HG02870 (cell line): ENCODE measurements around the gene OPA3.

Experiments used
- ATAC-seq: cut with Tn5 transposase; IDR thresholded peaks from one replicate; pipeline ENCODE4 v1.9.1; 2021; ENCODE audit warnings: mild to moderate bottlenecking, moderate library complexity; ENCODE audit not compliant: unreplicated experiment

Gene OPA3

GRCh38 chr19:45568732-45569131 is 15.9 kb downstream of the OPA3 start:
- no peak for ATAC-seq

DNA sequence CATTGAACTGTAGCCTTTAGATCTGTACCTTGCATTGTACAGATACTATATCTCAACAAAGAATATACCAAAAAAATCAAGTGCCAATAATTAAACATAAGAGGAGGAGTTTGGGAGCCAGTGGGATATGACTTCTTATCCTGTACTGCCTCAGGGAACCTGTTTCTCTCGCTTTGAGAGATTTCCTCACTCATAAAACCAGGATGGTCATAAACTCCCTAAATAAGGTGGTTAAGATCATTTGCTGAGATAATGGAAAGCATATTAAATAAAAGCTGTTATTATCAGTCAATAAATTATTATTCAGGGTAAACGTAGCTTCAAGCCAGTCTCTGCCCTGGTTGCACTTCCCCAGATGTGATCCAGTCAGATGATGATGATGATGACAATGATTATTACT is 17.0 kb downstream of the OPA3 start:
- no peak for ATAC-seq

- no peak for ATAC-seq
Observed at GRCh38 chr19:45564131-45564780, 20.3 kb downstream of the OPA3 start.

GRCh38 chr19:45560686-45561085 is 23.9 kb downstream of the OPA3 start:
- ATAC-seq = no peak

DNA sequence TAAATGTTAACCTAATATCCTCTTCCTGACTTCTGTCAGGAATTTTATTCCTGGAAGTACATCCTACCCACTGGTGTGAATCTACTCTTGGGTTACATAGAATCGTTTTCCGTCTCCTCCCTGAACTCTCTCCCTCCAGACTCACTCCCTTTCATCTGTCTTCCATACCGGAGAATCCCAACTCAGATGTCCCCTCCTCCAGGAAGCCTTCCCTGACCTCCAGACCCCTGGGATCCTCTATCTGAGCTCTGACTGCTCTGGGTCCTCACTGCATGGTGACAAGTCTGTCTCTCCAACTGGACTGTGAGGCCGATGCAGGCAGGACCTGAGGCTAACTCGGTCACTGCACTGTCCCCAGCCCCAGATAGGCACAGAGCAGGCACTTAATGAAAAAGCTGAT is 24.6 kb downstream of the OPA3 start:
- ATAC-seq = no peak

GRCh38 chr19:45558399-45558878 is 26.2 kb downstream of the OPA3 start:
- no peak for ATAC-seq

GRCh38 chr19:45556835-45557234 is 27.8 kb downstream of the OPA3 start:
- no peak for ATAC-seq

DNA sequence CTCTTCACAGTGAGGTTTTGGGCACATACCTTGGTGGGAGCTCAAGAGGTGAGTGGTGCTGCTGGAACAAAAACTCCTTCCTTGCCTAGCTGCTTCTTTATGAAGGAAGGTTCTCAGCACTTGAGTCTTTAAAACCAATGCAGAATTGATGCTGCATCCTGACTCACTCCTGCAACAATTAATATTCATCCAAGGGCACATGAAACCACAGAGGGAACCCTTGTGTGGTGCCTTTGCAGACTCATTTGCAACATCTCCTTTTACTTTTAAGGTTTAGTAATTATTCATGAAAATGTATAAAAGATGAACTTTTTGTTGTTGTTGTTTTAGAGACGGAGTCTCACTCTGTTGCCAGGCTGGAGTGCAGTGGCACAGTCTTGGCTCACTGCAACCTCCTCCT is 30.1 kb downstream of the OPA3 start:
- ATAC-seq = no peak

- no peak for ATAC-seq
Observed at GRCh38 chr19:45553464-45553863, 31.1 kb downstream of the OPA3 start.

- ATAC-seq = no peak
Observed at GRCh38 chr19:45547965-45548609, 36.5 kb downstream of the OPA3 start.

DNA sequence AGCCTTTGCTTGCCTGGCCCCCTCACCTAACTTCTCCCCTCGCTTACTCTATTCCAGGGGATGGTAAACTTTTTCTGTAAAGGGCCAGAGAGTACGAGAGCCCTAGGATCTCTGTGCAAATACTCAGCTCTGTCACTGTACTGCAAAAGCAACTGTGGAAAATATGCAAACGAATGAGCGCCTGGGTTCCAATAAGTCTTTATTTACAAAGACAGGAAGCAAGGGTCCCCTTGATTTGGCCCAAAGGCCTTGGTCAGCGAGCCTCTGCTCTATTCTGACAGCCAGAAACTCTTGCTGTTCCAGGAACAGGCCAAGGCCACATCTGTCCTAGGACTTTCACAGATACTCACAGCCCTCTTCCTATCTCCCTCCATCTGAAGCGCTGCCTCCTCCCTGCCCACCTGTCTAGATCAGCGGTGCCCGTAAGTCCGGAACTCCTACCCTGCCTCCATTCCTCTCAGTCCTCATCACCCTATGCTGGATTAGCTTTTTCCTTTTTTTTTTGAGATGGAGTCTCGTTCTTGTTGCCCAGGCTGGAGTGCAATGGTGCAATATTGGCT is 37.3 kb downstream of the OPA3 start:
- no peak for ATAC-seq

- ATAC-seq = no peak
Observed at GRCh38 chr19:45542234-45542668, 42.4 kb downstream of the OPA3 start.

DNA sequence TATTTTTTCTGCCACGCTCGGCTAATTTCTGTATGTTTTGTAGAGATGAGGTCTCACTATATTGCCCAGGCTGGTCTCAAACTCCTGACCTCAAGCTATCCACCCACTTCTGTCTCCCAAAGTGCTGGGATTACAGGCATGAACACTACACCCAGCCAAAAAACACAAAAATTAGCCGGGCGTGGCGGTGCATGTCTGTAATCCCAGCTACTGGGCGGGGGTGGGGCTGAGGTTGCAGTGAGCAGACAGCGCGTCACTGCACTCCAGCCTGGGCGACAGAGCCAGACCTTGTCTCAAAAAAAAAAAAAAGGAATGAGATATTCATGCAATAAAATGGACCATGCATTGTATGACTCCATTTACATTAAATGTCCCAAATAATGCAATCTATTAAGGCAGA is 45.1 kb downstream of the OPA3 start:
- ATAC-seq = no peak

DNA sequence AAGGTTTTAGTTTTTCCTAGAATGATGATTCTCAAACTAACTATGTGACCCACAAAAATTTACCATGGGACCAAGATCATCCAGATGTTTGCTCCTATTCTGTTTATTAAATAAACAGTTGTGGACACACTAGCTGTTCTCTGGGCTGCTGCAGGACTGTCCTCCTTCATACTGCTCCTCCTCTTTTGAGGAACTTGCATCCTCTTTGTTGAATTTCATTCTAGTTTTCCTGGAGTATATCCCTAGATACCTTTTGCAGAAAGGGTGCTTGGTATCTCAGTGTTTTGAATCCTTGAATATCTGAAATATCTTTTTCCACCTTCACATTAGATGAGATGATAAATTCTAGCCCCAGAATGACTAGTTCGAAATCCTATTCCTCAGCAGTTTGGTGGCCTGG is 53.3 kb downstream of the OPA3 start:
- ATAC-seq = no peak

- ATAC-seq = no peak
Observed at GRCh38 chr19:45529420-45529785, 55.2 kb downstream of the OPA3 start.

DNA sequence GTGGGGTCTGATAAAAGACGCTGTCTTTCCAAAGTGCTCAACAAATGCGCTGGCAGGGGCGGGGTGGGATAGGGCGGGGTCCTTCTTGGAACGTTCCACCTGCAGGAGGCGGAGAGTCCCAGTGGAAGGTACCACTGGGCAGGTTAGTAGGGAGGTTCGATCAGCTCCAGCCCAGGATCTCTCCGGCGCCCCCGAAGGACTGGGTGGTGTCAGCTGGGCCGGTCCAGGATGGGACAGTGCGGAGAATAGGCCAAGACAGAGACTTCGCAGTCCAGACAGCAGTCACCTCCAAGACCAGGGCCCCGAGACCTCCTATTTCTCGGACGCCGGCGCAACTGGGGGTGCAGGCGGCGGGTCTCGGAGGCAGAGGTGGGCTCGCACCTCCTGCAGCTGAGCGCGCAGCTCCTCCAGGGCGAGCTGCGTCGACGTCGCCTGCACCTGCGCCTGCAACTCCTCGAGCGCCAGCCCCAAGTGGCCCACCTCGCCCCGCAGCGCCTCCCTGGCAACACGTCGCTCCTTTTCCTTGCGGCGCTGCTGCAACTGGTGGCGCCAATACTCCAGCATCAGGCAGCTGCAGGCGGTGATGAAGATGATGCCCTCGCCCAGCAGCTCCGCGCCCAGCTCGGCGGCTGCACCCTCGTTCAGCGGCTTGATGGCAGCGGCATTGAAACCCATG is 55.7 kb downstream of the OPA3 start:
- ATAC-seq = no peak

DNA sequence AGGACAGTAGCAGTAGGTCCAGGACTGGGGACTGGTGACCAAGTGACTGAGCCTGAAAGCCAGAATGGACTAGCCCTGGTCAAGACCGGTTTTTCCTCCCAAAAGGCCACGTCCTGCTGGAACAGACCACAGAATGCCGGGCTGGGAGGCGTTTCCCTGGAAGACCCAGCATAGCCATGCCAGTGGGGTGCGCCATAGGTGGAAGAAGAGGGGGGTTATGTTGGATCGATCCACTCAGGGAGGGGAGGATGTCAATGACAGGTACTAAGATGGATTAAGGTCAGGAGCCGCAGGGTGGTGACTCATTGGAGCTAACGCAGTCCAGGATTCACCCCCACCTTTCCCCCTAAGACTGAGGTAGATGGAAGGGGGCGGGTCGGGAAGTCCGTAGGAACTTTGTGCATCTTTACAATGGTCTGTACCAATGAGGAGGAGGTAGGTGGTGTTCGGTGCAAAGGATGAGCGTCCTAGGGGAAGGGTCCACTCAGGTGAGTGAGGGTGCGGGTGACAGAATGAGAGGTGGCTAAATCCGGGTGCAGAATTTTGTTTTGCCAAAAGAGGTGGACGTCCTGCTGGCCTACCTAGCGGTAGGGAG is 56.4 kb downstream of the OPA3 start:
- no peak for ATAC-seq

- no peak for ATAC-seq
Observed at GRCh38 chr19:45527731-45528130, 56.9 kb downstream of the OPA3 start.

GRCh38 chr19:45526971-45527370 is 57.6 kb downstream of the OPA3 start:
- ATAC-seq = no peak

DNA sequence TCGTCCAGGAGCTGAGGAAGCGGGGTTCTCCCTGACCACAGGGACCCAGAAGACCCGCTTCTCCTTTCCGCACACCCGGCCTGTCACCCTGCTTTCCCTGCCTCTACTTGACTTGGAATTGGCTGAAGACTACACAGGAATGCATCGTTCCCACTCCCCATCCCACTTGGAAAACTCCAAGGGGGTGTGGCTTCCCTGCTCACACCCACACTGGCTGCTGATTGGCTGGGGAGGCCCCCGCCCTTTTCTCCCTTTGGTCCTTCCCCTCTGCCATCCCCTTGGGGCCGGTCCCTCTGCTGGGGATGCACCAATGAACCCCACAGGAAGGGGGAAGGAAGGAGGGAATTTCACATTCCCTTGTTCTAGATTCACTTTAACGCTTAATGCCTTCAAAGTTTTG is 58.5 kb downstream of the OPA3 start:
- ATAC-seq = no peak

DNA sequence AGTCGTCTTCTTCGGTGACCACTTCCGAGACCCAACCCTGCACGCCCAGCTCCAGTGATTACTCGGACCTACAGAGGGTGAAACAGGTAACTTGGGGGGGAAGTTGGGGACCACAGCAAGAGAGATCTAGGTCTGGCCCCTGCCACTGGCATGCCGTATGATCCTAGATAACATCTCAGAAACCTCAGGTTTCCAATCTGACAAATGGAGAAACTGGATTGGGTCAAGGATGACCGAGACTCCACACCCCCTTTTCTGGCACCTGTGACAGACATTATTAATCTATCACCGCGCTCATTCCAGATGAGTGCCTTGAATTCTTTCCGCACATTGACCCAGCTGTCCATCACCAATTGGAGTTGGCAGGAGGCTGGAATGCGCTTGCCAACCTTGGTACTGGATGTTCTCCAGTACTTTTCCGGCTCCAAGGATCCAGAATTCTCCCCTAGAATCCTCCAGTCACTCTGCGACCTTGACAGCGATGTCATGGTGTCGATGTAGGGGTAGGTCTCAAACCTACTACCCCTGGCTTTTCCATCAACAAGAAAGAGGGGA is 60.0 kb downstream of the OPA3 start:
- no peak for ATAC-seq
